ENCODE data around the gene EQTN.

DNA sequence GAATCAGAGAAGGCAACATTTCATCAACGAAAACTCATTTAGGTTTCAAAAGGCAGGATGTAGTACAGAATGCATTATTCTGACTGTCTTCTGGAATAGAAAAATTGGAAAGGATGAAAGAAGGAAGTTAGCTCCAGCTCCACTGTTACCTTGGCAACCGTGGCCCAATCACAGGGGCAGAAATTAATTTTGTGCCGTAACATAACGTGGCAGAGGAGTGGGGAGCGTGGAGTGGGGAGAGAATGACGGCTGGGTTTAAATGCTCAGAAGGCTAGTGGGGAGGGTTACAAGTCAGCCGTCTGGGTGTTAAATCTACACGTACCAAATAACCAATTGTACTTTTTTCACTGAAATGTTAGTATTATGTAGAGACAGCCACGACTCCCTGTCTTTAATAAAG is 32.3 kb upstream of the EQTN start:
- TF ChIP-seq, protein P1, sequence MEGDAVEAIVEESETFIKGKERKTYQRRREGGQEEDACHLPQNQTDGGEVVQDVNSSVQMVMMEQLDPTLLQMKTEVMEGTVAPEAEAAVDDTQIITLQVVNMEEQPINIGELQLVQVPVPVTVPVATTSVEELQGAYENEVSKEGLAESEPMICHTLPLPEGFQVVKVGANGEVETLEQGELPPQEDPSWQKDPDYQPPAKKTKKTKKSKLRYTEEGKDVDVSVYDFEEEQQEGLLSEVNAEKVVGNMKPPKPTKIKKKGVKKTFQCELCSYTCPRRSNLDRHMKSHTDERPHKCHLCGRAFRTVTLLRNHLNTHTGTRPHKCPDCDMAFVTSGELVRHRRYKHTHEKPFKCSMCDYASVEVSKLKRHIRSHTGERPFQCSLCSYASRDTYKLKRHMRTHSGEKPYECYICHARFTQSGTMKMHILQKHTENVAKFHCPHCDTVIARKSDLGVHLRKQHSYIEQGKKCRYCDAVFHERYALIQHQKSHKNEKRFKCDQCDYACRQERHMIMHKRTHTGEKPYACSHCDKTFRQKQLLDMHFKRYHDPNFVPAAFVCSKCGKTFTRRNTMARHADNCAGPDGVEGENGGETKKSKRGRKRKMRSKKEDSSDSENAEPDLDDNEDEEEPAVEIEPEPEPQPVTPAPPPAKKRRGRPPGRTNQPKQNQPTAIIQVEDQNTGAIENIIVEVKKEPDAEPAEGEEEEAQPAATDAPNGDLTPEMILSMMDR (IDR thresholded peaks at IDR 0.05), result no peak
- no peak for TF ChIP-seq POLR2A (IDR thresholded peaks at IDR 0.05)
- TF ChIP-seq POLR2AphosphoS5 (IDR thresholded peaks at IDR 0.05), result no peak
- TF ChIP-seq EP300 (IDR thresholded peaks at IDR 0.05), result no peak
